Measurements from ENCODE around the gene EBF3.

EBF3 gene

GRCh38 chr10:129793996-129794395, 170.1 kb downstream of the EBF3 start:
- no peak for DNase-seq (ENCODE audit: low read depth)

- DNase-seq (ENCODE audit: low read depth) = no peak
These were observed 170.6 kb downstream of the EBF3 start for GRCh38 chr10:129793479-129793878.

DNA sequence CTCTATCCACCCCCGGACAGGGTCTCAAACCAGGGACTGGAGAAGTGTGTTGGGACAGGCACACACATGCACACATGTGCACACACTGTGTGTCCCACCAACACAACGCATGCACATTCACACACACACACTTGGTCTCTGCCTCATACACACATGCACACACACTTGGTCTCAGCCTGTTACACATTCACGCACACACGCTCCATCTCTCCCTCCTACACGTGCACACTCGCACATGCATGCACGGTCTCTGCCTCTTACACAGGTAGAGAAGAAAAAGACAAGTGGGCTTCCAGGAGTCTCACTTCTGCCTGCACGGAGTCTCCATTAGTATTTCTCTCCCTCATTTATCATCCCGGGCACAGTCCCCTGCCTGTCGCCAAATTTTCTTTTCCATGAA, 171.2 kb downstream of the EBF3 start:
- DNase-seq (ENCODE audit: low read depth) = no peak

- no peak for DNase-seq (ENCODE audit: low read depth)
These were observed 171.9 kb downstream of the EBF3 start for GRCh38 chr10:129792141-129792540.

GRCh38 chr10:129790715-129791446, 173.2 kb downstream of the EBF3 start:
- no peak for DNase-seq (ENCODE audit: low read depth)

- no peak for DNase-seq (ENCODE audit: low read depth)
These were observed 175.9 kb downstream of the EBF3 start for GRCh38 chr10:129788215-129788614.

GRCh38 chr10:129787557-129787956, 176.5 kb downstream of the EBF3 start:
- DNase-seq (ENCODE audit: low read depth) = no peak

- DNase-seq (ENCODE audit: low read depth) = no peak
These were observed 177.9 kb downstream of the EBF3 start for GRCh38 chr10:129786216-129786615.

DNA sequence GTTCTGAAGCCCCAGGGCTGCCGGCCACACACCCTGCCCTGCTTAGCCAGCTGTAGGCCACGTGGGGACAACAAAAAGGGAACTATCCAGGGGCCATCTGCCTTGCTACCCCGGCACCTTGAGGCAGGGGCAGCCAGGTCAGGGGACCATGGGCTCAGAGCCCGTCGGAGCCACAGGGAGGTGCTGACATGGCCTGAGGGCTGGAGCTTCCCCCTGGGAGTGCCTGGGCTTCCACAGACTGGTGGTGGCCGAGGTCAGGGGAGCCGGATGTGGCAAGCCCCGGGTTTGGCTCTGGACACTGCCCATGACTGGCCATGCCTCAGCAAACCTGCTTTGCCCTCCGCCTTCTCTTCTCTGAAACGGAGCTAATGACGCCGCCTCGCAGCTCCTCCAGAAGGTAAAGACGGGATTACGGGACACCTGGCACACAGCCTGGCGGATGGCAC, 178.5 kb downstream of the EBF3 start:
- DNase-seq (ENCODE audit: low read depth) = no peak
